Panc1 (cell line): Measurements from ENCODE around the gene FOCAD. TPM values are rescaled to one million over a fixed set of nuclear protein-coding genes. Genes with fewer than 3 reads are reported as not detected.

Source experiments
- ATAC-seq: fragments of 200-7000 bp; cut with Tn5 transposase; 2 replicates; pipeline ENCODE4 v1.9.1; 2020; ENCODE audit warnings: mild to moderate bottlenecking, moderate library complexity
- BruUV-seq: library from RNA; stranded (reverse); fragments of 400-500 nt; replicated peaks from 2 replicates; lab custom pipeline; 2021; lab: Mats Ljungman, UMichigan
- CTCF ChIA-PET: fragments of 300-600 bp; sonication (Branson Sonifier 250); formaldehyde crosslinking; loops from one replicate; lab custom pipeline; 2022; ENCODE audit warnings: antibody characterized with exemption; lab: Charles Lee
- POLR2A ChIA-PET: fragments of 300-600 bp; sonication (Branson Sonifier 250); formaldehyde crosslinking; loops from one replicate; lab custom pipeline; 2022; ENCODE audit warnings: antibody characterized with exemption; lab: Charles Lee
- DNase-seq: peaks from one replicate; pipeline ENCODE4 v3.0.0-alpha.2; 2010; ENCODE audit warnings: low read depth, low spot score
- H3K27ac ChIP-seq: 2 replicates; pipeline ENCODE4 v1.5.1; 2011; ENCODE audit warnings: mild to moderate bottlenecking, low read length, inconsistent platforms
- H3K27me3 ChIP-seq: fragments of 200-500 bp; sonication (Bioruptor generic); 2 replicates; pipeline ENCODE4 v1.6.0; 2014; ENCODE audit warnings: low read length, inconsistent platforms; ENCODE audit not compliant: control insufficient read depth, insufficient read depth
- H3K36me3 ChIP-seq: fragments of 200-500 bp; sonication (Bioruptor generic); 2 replicates; pipeline ENCODE4 v1.5.1; 2014; ENCODE audit warnings: inconsistent platforms, mild to moderate bottlenecking, low read length, moderate library complexity; ENCODE audit not compliant: control insufficient read depth, insufficient read depth
- H3K4me1 ChIP-seq: 2 replicates; pipeline ENCODE4 v1.5.1; 2011; ENCODE audit warnings: inconsistent platforms, mild to moderate bottlenecking, low read length, moderate library complexity; ENCODE audit not compliant: control insufficient read depth, insufficient read depth
- H3K4me3 ChIP-seq, 2 experiments: 2 replicates each; pipeline ENCODE4 v1.5.1; 2011 to 2012; ENCODE audit warnings: low read depth in 2 of 2, low read length in 2 of 2, mild to moderate bottlenecking in 2 of 2, inconsistent platforms in 1 of 2, moderate library complexity in 1 of 2
- H3K9me3 ChIP-seq: fragments of 200-500 bp; sonication (Bioruptor generic); 2 replicates; pipeline ENCODE4 v1.5.1; 2014; ENCODE audit warnings: low read depth, mild to moderate bottlenecking, inconsistent platforms, low read length, moderate library complexity; ENCODE audit not compliant: control insufficient read depth, insufficient read depth
- CTCF ChIP-seq: fragments of 450-650 bp; IDR thresholded peaks from 2 replicates; pipeline ENCODE4 v1.5.1; 2017; ENCODE audit warnings: mild to moderate bottlenecking
- POLR2AphosphoS5 ChIP-seq: IDR thresholded peaks from 2 replicates; pipeline ENCODE4 v1.6.1; 2012; ENCODE audit warnings: mild to moderate bottlenecking, low read depth, low read length, moderate library complexity
- REST ChIP-seq, 2 experiments: IDR thresholded peaks; 2 replicates each; pipeline ENCODE4 v1.6.1; 2011 to 2012; ENCODE audit warnings: low read depth in 2 of 2, control low read depth in 1 of 2, low read length in 1 of 2, mild to moderate bottlenecking in 1 of 2, moderate library complexity in 1 of 2; ENCODE audit not compliant: insufficient read depth in 1 of 2
- SIN3A ChIP-seq: IDR thresholded peaks from 2 replicates; pipeline ENCODE4 v1.6.1; 2012; ENCODE audit warnings: low read depth, mild to moderate bottlenecking, low read length, moderate library complexity, borderline replicate concordance; ENCODE audit not compliant: insufficient read depth
- TCF7L2 ChIP-seq: IDR thresholded peaks from 2 replicates; pipeline ENCODE4 v1.6.1; 2011; ENCODE audit warnings: mild to moderate bottlenecking, low read depth, low read length, inconsistent platforms
- in situ Hi-C: cut with HindIII; loops from 2 replicates; pipeline ENCODE4 v1.10.0; 2016; ENCODE audit warnings: low sequenced_read_pairs, low pct_unique_long_range_greater_than_20kb
- intact Hi-C: fragments of 100-400 bp; cut with micrococcal nuclease; formaldehyde crosslinking; loops from one replicate; pipeline ENCODE4 v1.10.0; 2022; ENCODE audit not compliant: unreplicated experiment
- total RNA-seq: library from RNA; stranded (reverse); gene quantifications from one replicate; pipeline ENCODE4 v1.2.1, GENCODE V29; 2021; ENCODE audit not compliant: unreplicated experiment

FOCAD gene
- total RNA-seq, 1 experiment from 2014 or later: 9.8 TPM

GRCh38 chr9:20684875-20685696 is 1.0 kb downstream of the FOCAD start:
- CTCF ChIA-PET: no interaction called here
- no peak for DNase-seq

GRCh38 chr9:20685769-20686168 is 1.7 kb downstream of the FOCAD start:
- H3K36me3 ChIP-seq: peaks cover 3% of the 10 kb centered on the region; the same call in 1 of the 2 replicates
- ATAC-seq (no peak), DNase-seq (no peak)
- no peaks in the 10 kb centered on the region for H3K27me3 ChIP-seq
- H3K4me1 ChIP-seq: no peaks in the 10 kb centered on the region
- in situ Hi-C loops: no loop called here
- no peak overlapping the region for H3K27ac ChIP-seq
- no TSS peak for BruUV-seq
- no peak overlapping the region for H3K4me3 ChIP-seq
- no peaks in the 10 kb centered on the region for H3K9me3 ChIP-seq
- ChIA-PET CTCF (no interaction called here), POLR2A (interaction anchor here (0.6 kb wide), 1 partner anchor 14 kb away, joined by 3 read pairs; no protein-coding TSS in a partner anchor)
- no peak for TF ChIP-seq SIN3A
- no peak for TF ChIP-seq CTCF
- no peak for TF ChIP-seq POLR2AphosphoS5
- no peak for TF ChIP-seq TCF7L2
- TF ChIP-seq REST (IDR thresholded peaks at IDR 0.05; ENCODE audit: insufficient read depth in 1 of 2, low read depth in 2 of 2, low read length in 1 of 2): no peak
- intact Hi-C loops: no loop called here

More at GRCh38 chr9:20684875-20685696, 1.0 kb downstream of the FOCAD start:
- Histone ChIP-seq H3K27me3 (no peaks in the 10 kb centered on the region), H3K36me3 (peaks cover 3% of the 10 kb centered on the region; the same call in 1 of the 2 replicates), H3K4me3 (peak overlapping the region; percentile 59 to 63), H3K9me3 (no peaks in the 10 kb centered on the region), H3K27ac (peak overlapping the region; percentile 44; the same call in 1 of the 2 replicates), H3K4me1 (no peaks in the 10 kb centered on the region)
- TSS peak; percentile 64 for BruUV-seq
- POLR2A ChIA-PET: interaction anchor here (0.6 kb wide), 1 partner anchor 15 kb away, joined by 3 read pairs; no protein-coding TSS in a partner anchor
- no peak for TF ChIP-seq SIN3A
- TF ChIP-seq REST (IDR thresholded peaks at IDR 0.05; ENCODE audit: insufficient read depth in 1 of 2, low read depth in 2 of 2, low read length in 1 of 2): no peak
- intact Hi-C loops: no loop called here
- ATAC-seq: no peak
- in situ Hi-C loops: no loop called here
